NCI-H1048 (cell line): ENCODE measurements around the gene GAB1.

Source experiments
- DNase-seq: peaks from one replicate; lab custom pipeline; 2025; lab: John Stamatoyannopoulos, UW

Gene GAB1

GRCh38 chr4:143358923-143359643 lies 22.4 kb downstream of the GAB1 start:
- no peak for DNase-seq

- no peak for DNase-seq
Measured at GRCh38 chr4:143359644-143360193, 23.0 kb downstream of the GAB1 start.

- no peak for DNase-seq
Measured at GRCh38 chr4:143360838-143361625, 24.4 kb downstream of the GAB1 start.

- no peak for DNase-seq
Measured at GRCh38 chr4:143362349-143363046, 25.8 kb downstream of the GAB1 start.

GRCh38 chr4:143363332-143363731 lies 26.7 kb downstream of the GAB1 start:
- no peak for DNase-seq

GRCh38 chr4:143364063-143364462 lies 27.4 kb downstream of the GAB1 start:
- DNase-seq = no peak

- no peak for DNase-seq
Measured at GRCh38 chr4:143367863-143368262, 31.2 kb downstream of the GAB1 start.

GRCh38 chr4:143369552-143369951 lies 32.9 kb downstream of the GAB1 start:
- DNase-seq = no peak

- no peak for DNase-seq
Measured at GRCh38 chr4:143372093-143372915, 35.6 kb downstream of the GAB1 start.

GRCh38 chr4:143374255-143374654 lies 37.6 kb downstream of the GAB1 start:
- DNase-seq = no peak

- DNase-seq = no peak
Measured at GRCh38 chr4:143374771-143375170, 38.1 kb downstream of the GAB1 start.

GRCh38 chr4:143375326-143376073 lies 38.8 kb downstream of the GAB1 start:
- DNase-seq = no peak

GRCh38 chr4:143377611-143378099 lies 41.0 kb downstream of the GAB1 start:
- no peak for DNase-seq

- no peak for DNase-seq
Measured at GRCh38 chr4:143380629-143381028, 44.0 kb downstream of the GAB1 start.

GRCh38 chr4:143381189-143382118 lies 44.8 kb downstream of the GAB1 start:
- no peak for DNase-seq

GRCh38 chr4:143382596-143382995 lies 45.9 kb downstream of the GAB1 start:
- DNase-seq = no peak

- DNase-seq = no peak
Measured at GRCh38 chr4:143383005-143383574, 46.4 kb downstream of the GAB1 start.

- no peak for DNase-seq
Measured at GRCh38 chr4:143384381-143384994, 47.8 kb downstream of the GAB1 start.

- no peak for DNase-seq
Measured at GRCh38 chr4:143386812-143387211, 50.1 kb downstream of the GAB1 start.
